CD1c-positive myeloid dendritic cell (primary cell): ENCODE data around the gene LENEP.
A peak's percentile ranks its signal among the peaks of the same experiment; 100 is the strongest.

Experiments used
- DNase-seq: peaks from one replicate; pipeline ENCODE4 v3.0.0-alpha.2; 2016; ENCODE audit errors: extremely low spot score

Gene LENEP

GRCh38 chr1:154993572-154994268 is at the start of gene LENEP:
TSS of gene LENEP (plus strand) at chr1:154993586. CDS start at chr1:154993608, 22 bp downstream.
- no peak for DNase-seq

- peak; percentile 51 for DNase-seq
Measured at GRCh38 chr1:154943649-154944400, 49.6 kb upstream of the LENEP start.

- DNase-seq: no peak
Measured at GRCh38 chr1:154944401-154945159, 48.8 kb upstream of the LENEP start.

GRCh38 chr1:154945160-154945961 is 48.0 kb upstream of the LENEP start:
- DNase-seq: no peak

- no peak for DNase-seq
Measured at GRCh38 chr1:154945962-154946850, 47.2 kb upstream of the LENEP start.

- DNase-seq: no peak
Measured at GRCh38 chr1:154948079-154948478, 45.3 kb upstream of the LENEP start.

GRCh38 chr1:154951901-154952657 is 41.3 kb upstream of the LENEP start:
- no peak for DNase-seq

- DNase-seq: no peak
Measured at GRCh38 chr1:154952664-154953063, 40.7 kb upstream of the LENEP start.

GRCh38 chr1:154953611-154954038 is 39.8 kb upstream of the LENEP start:
- DNase-seq: no peak

GRCh38 chr1:154954541-154954940 is 38.8 kb upstream of the LENEP start:
- no peak for DNase-seq

GRCh38 chr1:154955039-154955717 is 38.2 kb upstream of the LENEP start:
- peak; percentile 83 for DNase-seq

GRCh38 chr1:154955718-154956543 is 37.5 kb upstream of the LENEP start, which contains the start of gene PBXIP1:
TSS of gene PBXIP1 (minus strand) at chr1:154956099. CDS start at chr1:154953721, 2,378 bp downstream.
- peak; percentile 94 for DNase-seq

- DNase-seq: no peak
Measured at GRCh38 chr1:154956544-154956941, 36.8 kb upstream of the LENEP start.

GRCh38 chr1:154957091-154957657 is 36.2 kb upstream of the LENEP start:
- no peak for DNase-seq

GRCh38 chr1:154958036-154958435 is 35.4 kb upstream of the LENEP start:
- no peak for DNase-seq

- no peak for DNase-seq
Measured at GRCh38 chr1:154958681-154959425, 34.5 kb upstream of the LENEP start.

GRCh38 chr1:154959426-154959780 is 34.0 kb upstream of the LENEP start:
- DNase-seq: no peak
